Activated CD4-positive, CD25-positive, alpha-beta regulatory T cell treated with anti-CD3 and anti-CD28 coated beads, Interleukin-2, amount 50 U/mL, for 16 hours (primary cell): Measurements from ENCODE around the gene ICOSLG.
"Not testable (repeated sequence)": the region's sequence is repeated elsewhere in the genome, so short reads cannot be mapped to it uniquely, and the experiment has no call there.

ENCODE experiments used
- DNase-seq: peaks from one replicate; pipeline ENCODE4 v3.0.0-alpha.2; 2020; ENCODE audit warnings: low read depth, low spot score

The ICOSLG gene

DNA sequence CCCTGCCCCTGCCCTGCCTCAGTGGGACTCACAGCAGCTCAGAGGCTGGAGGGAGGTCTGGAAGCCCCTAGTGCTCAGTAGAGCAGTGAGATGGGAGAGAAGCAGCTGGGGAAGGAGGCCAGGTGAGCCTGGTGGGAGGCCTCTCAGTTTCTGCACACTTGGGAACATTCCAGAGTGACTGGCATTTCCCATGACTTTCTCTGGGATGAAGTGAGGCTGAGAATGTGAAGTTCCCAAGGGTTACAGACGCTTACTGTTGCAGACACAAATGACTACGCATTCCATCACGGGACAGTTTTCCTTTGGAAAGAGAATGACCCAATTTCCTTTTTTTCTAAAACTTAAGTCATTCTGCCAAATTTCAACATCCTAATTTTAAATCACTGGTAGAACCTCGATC, 59.2 kb downstream of the ICOSLG start:
- not testable (repeated sequence) for DNase-seq

DNA sequence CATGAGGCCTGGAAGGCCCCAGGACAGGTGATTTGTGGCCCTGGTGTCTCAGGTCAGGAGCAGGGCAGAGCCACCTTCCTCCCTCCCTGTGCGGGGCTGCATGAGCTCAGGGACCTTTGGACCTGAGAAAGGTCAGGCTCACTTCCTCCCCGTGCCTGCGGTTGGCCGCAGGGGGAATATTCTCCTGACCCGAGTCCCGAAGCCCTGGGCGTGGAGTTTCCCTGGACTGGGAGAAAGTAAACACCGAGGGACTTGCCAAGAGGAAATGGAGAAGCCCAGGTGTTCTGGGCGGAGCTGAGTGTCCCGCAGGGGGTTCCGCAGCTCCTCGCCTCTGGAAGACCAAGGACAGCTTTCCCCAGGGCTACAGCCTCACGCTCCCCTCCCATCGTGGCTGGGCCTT, 64.6 kb downstream of the ICOSLG start:
- DNase-seq: not testable (repeated sequence)

DNA sequence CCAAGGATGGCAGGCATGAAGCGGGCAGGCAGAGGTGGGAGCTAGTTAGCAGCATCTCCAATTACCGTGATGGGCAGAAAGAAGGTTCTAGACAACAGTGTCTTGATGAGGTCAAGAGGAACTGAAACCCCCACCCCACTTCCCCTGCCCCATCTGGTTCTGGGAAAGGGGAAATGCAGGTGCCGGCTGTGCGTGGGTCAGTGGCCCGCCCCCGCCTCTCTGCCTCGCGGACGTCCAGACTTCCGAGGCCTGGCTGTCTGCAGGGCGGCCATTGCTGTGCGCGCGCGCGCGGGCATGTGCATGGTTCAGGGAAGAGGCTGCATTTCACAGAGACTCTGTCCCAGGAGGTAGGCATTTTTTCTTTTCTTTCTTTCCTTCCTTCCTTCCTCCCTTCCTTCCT, 65.6 kb downstream of the ICOSLG start:
- DNase-seq: not testable (repeated sequence)
